NCI-H2196 treated with DMSO at 0.1 percent for 48 hours (cell line): ENCODE results near the gene EFCAB8.

Experiments used
- DNase-seq: peaks from one replicate; lab custom pipeline; 2025; ENCODE audit not compliant: unreplicated experiment; lab: John Stamatoyannopoulos, UW

Gene EFCAB8

DNA sequence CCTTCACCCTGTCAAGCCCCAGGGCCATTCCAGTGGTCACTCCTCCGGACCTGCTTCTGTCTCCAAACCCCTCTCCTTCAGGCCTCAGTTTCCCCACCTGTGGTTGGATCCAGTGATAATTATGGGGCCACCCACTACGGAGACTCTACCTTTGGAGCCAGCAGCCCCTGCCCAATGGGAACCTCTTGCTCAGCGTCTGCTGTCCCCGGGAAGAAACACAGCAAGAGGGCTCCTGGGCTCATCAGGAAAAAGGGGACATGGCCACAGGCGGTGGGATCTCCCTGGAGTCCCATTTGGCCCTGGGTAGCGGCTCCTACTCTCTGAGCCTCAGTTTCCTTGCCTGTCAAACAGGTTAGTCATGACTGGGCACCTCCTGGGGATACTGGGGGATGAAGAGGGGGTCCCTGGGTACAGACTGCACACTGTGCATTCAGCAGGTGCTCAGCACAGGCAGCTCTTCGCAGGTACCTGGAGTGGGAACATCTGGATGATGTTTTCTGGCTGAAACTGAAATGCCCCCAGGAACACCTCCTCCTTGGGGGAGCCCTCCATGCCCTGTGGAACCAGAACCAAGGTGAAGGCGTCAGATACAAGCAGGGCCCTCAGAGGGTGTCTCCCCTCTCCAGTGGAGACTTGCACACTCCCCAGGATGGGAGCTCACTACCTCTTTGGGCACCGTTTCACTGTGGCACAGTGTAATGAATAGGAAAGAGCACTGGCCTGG is 126.1 kb downstream of the EFCAB8 start:
- no peak for DNase-seq

DNA sequence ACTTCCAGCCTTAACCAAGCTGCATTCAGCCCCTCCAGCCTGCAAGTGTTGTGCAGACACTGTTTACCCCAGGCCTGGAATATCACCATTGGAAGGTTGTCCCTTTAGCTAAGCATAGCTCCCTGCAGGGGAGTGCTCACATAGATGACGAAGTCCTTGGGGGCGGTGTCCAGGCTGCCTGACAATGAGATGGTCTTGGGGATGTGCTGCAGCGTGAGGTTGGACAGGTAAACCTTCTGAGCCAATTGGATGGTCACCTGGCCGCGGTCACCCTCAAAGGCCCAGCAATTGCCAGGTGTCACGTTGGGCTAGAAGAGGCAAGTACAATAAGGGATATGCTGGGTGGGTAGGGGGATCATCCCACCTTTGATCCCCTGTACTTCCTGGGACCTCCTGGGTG is 126.9 kb downstream of the EFCAB8 start:
- no peak for DNase-seq

DNA sequence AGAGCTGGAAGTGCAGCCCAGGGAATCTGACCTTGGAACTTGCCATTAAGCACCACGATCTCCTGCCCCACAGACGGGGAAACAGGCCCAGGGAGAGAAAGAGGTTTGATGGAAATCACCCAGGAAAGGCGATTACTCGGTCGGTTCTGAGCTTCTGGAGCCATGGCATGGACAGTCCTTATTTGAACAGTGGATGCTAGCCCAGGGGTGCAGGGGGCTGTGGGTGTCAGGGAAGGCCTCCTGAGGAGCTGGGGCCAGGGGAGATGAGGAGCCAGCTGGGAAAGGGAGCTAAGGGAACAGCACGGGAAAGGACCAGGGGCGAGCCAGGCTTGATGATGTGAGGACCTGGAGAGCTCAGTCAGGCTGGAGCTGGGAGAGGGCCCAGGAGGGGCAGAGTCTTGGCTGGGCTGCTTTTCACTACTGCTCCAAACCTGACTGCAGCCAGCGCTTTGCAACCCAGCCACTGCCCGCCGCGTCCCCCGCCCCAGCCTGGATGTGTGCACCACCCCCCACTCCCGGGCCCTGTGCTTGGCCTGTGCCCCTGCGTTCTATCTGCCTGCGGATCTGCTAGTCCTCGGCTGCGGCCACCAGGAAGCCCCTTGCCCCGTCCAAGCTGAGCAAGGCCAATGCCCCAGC is 127.7 kb downstream of the EFCAB8 start:
- DNase-seq, result no peak

DNA sequence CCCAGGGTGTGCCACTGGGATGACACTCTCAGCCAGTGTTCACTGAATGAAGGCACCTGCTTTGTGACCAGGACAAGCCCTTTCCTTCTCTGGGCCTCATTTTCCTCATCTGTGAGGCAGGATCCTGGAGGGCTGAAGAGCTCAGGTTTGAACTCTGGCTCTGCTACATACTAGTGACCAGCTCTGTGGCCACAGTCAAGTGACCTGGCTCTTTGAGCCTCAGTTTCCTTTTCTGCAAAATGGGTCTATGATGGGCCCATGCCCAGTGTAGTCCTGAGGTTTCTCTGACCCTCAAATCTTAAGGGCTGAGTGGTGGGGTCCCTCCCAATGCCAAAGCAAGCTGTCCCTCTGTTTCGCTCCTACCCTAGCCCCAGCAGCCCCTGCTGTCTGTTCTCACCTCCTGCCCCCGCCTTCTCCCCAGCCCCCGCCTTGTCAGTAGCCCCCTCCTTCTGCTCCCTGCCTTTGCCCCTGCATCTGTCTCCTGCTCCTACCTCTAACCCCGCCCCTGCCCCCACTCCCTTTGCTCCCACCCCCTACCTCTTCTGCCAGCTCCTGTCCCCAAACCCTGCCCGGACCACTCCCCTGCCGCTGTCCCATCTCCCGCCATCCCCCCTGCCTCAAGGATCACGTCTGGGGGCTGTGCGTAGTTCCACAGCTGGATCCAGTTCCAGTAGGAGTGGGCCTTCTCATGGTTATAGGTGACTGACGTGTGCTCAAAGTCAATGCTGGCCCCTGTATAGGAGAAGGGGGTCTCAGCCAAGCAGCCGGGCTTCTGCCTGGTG is 128.5 kb downstream of the EFCAB8 start:
- no peak for DNase-seq

DNA sequence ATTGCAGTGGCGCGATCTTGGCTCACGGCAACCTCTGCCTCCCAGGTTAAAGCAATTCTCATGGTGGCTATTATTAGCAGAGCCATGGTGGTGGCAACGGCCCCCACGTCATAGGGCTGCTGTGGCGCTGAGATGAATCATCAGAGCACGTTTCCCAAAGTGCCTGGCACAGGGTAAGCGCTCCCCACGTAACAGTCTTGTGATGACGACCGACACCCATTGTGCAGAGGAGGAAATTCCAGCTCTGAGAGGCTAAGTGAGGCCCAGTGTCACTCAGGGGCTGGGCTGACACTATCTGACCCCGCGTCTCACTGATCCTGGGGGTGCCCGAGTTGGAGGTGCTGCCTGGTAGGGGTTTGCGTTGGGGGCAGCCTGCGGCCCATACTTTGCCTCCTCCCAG is 129.3 kb downstream of the EFCAB8 start:
- no peak for DNase-seq

DNA sequence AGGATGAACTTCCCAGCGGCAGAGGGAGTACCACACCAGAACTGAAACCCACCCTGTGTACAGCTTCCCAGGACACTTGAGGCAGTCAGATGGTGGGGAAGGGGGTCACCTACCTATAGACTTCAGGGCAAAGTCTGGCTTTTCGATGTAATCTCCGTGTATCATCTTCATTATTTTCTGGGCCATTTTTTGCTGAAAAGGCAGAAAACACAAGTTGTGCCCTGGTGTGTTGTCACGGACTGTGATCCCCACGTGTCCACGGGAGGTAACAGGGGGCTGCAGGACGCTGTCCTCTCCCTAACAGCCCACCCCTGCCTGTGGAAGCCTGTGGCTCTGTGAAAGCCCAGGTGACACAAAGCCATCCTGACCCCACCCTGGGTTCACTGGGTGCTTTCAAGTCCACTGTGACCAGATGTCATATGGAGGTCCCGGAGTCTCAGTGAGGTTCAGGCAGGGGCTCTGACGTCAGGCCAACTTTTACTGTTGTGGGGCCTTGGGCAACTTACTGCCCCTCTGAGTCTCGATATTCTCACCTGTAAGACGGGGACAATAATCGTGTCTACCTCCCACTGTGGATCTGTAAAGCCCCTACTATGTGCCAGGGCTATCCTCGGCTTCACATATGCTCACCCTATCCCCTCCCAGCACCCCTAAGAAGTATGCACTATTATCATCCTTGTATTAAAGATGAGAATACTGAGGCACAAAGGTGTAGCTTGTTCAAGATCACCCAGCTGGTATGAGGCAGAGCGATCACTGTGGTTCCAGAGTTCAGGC is 131.0 kb downstream of the EFCAB8 start:
- no peak for DNase-seq

DNA sequence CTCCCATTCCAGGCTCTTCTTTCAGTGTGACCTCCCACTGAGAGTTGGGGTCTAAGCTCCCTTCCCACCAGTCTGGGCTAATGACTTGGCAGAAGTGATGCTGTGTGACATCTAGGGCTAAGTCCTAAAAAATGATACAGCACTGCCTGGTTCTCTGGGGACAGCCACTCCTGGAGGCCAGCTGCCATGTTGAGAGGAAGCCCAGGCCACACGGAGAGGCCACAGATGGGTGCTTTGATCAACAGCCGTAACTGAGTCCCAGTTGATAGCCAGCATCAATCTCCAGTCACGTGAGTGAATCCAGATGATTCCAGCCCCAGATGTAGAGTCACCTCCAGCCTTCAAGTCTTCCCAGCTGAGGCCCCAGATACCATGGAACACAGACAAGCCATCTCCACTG is 131.7 kb downstream of the EFCAB8 start:
- no peak for DNase-seq

DNA sequence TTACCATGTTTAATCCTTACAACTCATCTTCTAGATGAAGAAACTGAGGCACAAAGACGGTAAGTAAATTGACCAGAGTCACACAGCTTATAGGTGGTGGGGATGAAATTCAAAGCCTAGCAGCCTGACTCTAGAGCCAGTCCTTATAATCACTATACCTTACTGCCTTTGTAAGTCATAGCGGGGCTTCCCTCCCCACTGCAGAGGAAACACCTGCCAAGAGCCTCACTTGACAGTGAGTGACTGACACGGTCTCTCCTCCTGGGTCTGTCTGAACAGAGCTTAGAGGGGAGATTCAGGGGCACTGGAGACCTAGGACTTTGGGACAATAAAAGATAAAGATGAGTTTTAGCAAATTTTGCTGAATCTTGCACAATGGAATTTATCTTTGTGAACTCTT is 132.7 kb downstream of the EFCAB8 start:
- DNase-seq, result no peak

DNA sequence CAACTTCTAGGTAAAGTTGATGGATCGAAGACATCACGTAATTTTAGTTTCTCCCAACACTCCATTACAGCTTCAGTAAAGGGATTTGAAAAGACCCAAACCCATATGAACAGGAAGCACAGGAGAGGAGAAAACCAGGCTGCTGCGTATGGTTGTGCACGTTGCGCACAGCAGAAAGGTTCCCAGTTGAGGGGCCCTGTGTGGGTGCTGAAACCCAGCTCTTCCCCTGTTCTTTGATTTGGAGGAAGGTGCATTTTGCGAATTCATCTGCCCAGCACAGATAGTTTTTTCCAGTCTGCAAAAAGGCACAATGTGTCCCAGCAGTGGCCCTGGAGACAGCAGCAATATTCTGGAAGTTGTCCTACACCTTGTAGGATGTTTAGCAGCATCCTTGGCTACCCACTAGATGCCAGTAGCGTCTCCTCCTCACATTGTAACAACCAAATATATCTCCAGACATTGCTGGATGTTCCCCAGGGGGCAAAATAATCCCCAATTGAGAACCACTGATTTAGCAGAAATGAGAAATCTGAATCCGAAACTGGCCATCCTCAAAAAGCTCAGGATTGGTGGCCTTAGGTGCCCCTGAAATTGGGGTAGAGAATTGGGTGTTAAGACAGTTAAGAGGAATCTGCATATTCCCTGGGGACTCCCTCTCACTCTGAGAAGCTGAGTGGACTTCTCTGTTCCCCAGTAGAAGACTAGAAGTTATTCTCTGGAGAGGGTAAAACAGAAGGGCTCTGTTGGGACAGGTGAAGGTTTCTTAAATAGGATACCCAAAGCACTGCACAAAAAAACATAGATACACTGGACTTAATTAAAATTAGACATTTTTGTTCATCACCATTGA is 133.3 kb downstream of the EFCAB8 start:
- DNase-seq, result no peak

DNA sequence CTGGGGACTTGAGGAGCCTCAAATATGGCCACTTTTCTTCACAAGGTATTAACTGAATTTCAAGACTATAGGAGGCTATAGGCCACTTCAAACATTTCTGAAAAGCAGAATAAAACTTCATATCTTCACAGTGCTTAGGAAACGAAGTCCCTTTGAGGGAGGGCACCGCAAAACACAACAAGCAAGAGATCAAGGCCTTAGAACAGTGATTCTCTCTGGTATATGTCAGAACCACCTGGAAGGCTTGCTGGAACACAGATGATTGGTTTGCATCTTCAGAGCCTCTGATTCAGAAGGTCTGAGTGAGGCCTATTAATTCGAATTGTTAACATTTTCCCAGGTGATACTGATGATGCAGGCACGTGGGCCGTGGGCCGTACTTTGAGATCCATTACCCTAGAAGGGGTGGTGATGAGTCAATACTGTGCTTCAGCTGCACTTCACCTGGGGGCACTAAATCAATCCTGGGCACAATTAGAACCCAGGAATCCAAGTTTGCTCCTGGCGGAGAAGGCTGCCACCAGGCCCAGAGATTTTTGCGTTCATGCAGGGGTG is 134.8 kb downstream of the EFCAB8 start:
- DNase-seq, result no peak

DNA sequence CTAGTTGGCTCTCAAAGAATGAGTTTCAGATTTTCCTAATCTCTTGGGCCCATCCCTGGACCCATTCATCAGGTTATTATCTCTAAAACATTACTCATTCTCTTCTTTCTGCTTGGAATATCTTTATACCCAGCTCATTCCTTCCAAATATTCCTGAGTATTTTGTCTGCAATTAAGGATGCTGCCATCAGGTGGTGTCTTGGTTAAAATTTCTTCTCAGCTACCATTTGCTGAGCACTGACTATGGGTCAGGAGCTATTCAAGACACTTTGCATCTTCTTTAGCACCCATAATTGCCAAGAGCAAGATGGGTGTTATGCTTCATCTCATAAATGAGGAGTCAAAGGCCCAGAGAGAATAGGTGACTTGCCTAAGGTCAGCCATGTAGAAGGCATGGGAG is 137.1 kb downstream of the EFCAB8 start:
- no peak for DNase-seq

DNA sequence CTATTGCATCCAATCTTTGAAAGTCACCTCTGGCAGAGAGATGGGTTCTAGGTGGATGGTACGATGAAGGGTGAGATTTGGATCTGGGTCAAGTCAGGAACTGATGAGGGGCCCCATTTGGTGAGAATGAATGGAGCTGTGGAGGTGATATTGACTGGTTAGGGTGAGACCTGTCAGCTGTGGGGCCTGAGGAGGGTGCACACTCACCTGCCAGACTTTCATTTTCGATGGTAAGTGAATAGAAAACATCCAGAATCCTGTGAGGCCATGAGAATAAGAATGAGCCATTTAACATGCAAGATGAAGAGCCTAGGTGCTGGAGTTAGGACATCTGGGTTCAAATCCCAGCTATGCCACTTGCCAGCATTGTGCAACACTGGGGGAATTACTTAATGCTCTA is 138.7 kb downstream of the EFCAB8 start:
- no peak for DNase-seq

DNA sequence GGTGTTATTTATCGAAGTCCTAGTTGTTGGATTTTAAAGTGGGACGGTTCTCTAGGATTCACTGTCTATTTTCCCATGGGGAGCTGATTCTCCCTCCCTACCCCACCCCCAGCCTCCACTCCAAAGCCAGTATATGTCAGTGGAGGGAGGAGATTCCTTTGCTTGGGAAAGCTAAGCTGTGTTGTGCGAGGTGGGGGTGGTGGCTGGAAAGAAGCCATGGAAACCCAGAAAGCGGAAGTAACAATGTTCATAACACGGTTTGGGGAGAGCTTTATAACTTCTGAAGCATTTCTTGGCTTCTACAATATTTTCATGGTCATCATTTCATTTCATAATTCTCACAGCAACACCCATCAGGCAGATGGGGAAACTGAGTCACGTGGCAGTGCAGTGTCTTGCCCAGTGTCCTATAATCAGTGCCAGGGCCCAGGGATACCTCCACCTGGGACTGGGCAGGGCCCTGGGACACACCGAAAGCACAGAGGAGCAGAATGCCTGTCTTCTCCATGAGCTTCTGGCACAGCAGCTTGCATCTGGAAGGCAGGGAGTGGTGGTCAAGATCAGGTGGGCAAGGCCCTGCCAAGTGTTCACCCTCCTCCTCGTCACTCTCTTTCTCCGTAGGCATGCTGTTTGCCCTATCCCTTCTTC is 141.0 kb downstream of the EFCAB8 start:
- no peak for DNase-seq

DNA sequence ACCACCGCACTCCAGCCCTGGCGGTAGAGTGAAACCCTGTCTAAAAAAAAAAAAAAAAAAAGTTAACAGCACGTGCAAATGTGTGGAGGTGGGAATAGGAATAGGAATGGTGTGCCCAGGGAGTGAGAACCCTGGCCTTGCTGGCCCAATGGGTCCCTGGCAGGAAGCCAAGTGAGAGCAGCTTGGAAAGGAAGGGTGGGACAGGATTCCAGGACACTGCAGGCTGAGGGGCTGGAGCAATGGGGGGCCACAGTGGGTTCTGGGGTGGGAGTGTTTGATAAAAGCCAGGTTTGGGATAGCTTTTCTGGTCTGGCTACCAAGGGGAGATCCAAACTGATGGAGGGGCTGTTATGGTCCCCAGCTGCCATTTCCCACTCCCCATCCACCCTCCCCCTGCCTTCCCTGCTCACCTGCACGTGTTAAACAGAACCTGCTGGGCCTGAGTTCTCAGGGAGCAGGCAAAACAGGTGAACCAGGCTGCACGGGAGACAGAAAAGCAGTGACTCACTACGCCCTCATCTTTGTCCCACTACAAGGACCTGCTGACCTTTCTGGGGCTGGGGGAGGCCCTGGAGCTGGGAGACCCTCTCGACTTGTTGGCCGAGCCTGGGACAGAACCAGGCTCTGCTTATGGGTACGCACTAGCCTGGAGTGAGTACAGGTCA is 142.2 kb downstream of the EFCAB8 start:
- DNase-seq, result no peak

DNA sequence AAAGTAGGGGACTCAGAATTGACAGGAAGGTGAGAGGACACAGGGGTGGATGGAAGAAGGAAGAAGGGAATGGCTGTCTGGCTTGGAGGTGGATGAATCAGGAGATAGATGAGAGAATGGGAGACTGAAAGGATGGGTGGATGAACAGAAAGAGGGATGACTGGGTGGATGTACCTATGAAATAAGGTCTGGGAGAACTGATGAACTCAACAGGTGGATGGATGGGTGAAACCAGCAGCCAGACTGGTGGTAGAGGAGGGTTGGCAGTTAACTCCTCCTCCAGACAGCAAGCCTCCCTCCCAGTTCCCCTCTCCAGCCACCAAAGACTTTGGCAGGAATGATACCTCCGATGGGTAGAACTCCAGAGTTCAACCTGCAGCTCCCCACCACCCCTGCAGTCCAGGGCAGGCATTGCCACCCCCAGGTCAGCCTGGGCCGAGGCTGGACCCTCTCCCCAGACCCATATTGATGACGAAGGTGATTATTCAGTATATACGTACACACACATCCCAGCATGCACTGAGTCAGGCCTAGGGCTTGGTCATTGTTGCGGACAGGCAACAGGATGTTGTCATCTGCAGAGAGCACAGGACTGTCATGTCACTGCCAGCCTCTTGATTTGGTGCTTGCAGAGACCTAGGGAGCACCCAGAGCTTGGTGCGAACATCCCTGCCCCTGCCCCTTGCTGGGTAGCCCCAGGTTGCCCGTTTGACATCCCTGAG is 143.5 kb downstream of the EFCAB8 start:
- DNase-seq, result no peak

DNA sequence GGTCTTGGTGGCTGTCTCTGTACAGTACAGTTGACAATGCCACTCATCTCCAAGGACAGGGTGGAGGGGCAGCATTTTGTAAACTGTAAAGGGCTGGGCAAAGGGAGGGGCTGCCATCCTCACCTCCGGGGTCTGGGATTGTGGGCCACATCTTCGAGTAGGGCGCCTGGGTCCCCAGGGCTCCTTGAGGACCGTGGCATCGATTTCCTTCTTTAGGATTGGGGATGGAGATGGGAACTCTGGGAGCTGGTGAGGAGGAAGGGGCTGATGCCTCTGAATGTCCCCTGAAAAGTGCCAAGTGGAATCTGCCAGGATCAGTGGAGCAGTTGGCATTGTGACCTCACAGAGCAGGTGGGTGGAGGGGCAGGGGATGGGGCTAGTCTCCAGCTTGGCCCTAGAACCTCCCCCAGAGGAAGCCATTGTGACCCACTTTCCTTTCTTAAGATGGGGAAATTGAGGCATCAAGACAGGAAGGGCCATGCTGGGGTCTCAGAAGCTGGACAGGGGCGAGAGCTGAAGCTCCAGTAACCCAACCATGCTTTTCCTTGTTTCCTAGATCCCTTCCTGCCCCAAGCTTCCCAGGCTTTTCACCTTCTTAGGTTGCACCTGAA is 145.5 kb downstream of the EFCAB8 start, which contains the start of gene SUN5:
TSS of gene SUN5 (minus strand) at position 293 of the 611 bp plus-strand sequence. CDS start at position 200, 93 bp downstream.
- no peak for DNase-seq

DNA sequence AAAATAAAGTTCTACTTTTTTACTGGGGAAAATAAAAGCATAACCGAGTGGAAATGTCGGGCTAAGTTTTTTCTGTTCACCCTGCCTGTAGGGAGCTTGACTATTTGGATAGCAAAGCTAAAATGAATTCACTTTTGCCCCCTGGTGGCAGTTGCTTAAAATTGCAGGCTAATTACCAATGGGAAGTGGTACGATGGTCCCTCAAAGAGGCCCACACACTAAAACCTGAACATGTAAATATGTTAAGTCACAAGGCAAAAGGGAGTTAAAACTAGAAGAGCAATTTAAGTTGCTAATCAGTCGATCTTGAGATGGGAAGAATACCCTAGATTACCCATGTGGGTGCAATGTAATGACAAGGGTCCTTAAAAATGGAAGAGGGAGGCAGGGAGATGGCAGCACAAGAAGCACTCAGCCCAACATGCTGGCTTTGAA is 146.4 kb downstream of the EFCAB8 start:
- DNase-seq, result no peak
